T-helper 22 cell (primary cell): ENCODE results near the gene NLGN2.
"Not testable (repeated sequence)": the region's sequence is repeated elsewhere in the genome, so short reads cannot be mapped to it uniquely, and the experiment has no call there.

ENCODE experiments used
- DNase-seq: peaks from one replicate; pipeline ENCODE4 v3.0.0-alpha.2; 2020; ENCODE audit warnings: low read depth

The NLGN2 gene

DNA sequence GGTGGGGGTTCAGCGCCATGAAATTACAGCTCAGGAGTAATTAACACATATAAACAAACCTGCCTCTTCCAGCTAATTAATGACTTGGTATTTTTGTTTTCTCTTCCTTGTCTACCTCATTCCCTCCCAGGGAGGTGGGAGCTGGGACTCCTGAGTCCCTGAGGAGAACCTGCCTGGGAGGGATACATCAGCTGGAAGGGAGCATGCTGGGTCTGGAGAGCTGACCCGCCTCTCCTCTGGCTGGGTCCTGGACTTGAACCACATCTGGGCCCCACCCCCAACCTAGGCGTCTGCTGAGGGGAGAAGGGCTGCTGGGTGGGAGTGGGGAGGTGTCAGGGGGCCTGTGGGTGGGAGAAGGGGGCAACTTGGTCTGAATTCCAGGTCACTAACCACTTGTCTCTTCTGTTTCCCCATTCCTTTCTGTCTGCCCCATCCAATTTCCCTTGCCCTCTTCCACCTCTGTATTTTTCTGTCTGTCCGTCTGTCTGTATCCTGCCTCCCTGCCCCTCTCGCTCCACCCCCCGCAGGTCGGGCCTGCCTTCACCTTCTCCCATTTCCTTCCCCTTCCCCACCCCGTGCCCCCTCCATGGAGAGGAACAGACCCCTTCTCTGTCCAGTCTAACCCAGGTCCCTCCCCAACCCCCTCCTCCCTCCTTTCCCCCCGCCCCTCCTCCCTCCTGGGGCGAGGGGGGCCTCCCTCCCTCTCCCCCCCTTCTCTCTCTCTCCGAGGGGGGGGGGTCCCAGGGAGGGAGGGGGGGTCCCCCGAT lies at the start of gene NLGN2:
TSS of gene NLGN2 (plus strand) at position 361 of the 767 bp plus-strand sequence. CDS start 411 bp downstream, outside the sequence.
- DNase-seq = no peak

GRCh38 chr17:7361906-7362305 lies 45.7 kb upstream of the NLGN2 start:
- no peak for DNase-seq

GRCh38 chr17:7363311-7363710 lies 44.3 kb upstream of the NLGN2 start:
- no peak for DNase-seq

DNA sequence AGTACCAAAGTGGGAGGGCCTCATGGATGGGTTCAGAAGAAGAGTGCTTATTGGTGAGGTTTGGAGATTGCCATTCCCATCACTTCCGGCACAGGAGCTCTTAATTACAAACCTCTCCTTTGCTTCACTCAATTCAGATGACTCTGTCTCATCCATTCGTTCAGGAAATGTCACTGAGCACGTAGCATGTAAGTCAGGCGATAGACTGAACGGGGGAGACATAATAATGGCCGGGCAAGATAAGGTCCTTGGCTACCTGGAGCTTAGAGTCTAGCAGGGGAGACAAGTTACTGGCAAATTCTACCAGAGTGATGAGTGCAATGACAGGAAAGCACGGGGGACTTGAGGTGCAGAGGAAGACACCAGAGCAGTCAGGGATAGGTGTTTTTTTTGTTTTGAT lies 41.7 kb upstream of the NLGN2 start:
- not testable (repeated sequence) for DNase-seq

DNA sequence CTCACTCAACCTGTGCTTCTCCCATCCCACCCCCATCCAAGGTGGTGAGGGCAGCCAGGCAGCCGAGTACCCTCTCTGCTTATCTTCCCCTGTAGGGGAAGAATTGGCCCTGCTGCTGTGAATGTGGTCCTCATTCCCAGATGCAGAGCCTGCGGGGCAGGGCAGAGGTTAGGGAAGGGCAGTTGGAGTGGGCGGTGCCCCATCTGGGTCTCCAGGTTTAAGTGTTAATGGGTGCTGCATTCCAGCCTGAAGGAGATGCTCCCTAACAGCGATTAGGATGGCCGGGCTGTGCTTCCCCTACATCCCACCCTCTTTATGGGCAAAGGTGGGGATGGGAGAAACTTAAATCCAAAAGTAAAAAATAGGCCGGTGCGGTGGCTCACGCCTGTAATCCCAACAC lies 40.6 kb upstream of the NLGN2 start:
- DNase-seq = no peak

- DNase-seq = no peak
These were observed 39.6 kb upstream of the NLGN2 start for GRCh38 chr17:7367918-7368598.

DNA sequence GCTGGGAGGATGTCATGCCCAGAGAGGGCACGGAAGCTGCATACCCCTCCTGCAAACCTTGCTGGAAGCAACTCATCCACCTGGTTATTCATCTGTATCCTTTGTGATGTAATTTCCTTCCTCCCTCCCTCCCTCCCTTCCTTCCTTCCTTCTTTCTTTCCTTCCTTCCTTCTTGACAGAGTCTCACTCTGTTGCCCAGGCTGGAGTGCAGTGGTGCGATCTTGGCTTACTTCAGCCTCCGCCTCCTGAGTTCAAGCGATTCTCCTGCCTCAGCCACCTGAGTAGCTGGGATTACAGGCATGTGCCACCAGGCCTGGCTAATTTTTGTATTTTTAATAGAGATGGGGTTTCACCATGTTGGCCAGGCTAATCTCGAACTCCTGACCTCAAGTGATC lies 39.0 kb upstream of the NLGN2 start:
- not testable (repeated sequence) for DNase-seq

DNA sequence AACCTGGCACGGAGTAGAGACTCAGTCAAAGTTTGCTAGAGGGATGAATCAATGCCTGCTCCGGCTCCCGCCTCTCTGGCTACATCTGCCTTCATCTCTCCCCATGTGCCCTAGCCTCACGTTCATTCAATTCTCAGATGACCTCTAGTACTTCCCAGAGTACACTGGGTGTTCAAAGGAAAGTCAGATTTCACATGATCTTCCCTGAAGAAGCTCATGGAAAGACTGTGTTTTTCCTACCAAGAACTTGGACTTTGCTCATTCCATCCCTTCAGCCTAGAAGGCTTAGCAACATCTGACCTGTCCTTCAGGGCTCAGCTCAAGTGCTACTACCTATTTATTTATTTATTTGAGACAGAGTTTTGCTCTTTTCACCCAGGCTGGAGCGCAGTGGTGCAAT lies 37.8 kb upstream of the NLGN2 start:
- no peak for DNase-seq

DNA sequence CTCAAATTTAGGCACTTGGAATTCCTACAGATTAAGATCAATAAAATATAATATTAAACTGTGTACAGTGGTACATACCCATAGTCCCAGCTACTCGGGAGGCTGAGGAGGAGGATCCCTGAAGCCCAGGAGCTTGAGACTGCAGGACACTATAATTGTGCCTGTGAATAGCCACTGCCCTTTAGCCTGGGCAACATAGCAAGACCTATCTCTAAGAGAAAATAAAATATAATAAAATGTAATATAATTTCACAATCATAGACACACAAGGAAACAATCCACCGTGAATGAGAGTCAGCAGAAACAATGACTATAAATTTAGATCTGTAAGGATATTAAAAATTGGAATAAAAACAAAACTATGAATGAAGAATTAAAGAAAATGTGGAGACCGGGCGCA lies 36.8 kb upstream of the NLGN2 start:
- no peak for DNase-seq

DNA sequence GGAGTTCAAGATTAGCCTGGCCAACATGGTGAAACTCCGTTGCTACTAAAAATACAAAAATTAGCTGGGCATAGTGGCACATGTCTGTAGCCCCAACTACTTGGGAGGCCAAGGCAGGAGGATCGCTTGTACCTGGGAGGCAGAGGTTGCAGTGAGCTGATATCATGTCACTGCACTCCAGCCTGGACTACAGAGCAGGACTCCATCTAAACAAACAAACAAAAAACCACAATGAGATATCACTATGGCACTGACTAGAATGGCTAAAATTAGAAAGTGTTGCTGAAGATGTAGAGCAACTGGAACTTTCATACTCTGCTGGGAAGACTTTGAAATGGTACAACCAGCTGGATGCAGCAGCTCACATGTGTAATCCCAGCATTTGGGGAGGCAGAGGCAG lies 33.3 kb upstream of the NLGN2 start:
- DNase-seq = no peak

GRCh38 chr17:7379134-7379533 lies 28.5 kb upstream of the NLGN2 start:
- DNase-seq = no peak

- no peak for DNase-seq
These were observed 27.3 kb upstream of the NLGN2 start for GRCh38 chr17:7380321-7380720.

- no peak for DNase-seq
These were observed 26.6 kb upstream of the NLGN2 start, which contains the start of gene TNK1 for GRCh38 chr17:7380855-7381683. Gene TNK1, plus strand, starts transcription at chr17:7381089. Its CDS starts 1,838 bp downstream, at chr17:7382927.

- DNase-seq = no peak
These were observed 24.7 kb upstream of the NLGN2 start for GRCh38 chr17:7382901-7383300.

DNA sequence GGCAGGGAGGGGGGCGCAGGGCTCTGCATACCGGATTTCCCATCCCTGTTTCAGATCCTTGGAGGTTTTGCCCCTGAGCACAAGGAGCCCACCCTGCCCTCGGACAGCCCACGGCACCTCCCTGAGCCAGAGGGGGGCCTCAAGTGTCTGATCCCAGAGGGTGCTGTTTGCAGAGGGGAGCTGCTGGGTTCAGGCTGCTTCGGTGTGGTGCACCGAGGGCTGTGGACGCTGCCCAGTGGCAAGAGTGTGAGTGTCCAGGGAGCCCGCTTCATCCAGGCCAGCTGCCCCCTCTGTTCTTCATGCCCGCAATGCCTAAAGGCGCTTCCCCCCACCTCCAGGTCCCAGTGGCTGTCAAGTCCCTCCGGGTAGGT lies 24.3 kb upstream of the NLGN2 start:
- no peak for DNase-seq

DNA sequence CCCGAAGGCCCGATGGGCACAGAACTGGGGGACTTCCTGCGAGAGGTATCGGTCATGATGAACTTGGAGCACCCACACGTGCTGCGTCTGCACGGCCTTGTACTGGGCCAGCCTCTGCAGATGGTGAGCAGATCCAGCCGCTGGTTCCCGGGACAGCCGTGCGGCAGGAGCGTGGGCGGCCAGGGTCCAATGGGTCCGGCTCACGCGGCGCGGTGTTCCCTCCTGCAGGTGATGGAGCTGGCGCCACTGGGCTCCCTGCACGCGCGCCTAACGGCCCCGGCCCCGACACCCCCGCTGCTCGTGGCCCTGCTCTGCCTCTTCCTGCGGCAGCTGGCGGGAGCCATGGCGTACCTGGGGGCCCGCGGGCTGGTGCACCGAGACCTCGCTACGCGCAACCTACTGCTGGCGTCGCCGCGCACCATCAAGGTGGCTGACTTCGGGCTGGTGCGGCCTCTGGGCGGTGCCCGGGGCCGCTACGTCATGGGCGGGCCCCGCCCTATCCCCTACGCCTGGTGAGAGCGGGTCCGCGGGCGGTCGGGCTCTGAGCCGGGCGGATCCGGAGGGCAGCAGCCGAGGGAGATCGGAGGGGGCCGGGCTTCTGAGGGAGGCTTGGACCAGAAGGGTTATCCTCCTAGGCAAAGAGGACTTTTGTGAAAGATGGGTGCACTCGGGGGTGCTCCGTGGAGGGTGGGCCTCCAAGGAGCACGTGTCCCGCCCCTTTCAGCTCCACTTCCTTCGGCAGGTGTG lies 23.7 kb upstream of the NLGN2 start:
- peak; percentile 70 for DNase-seq

GRCh38 chr17:7384489-7385081 lies 23.1 kb upstream of the NLGN2 start:
- no peak for DNase-seq

DNA sequence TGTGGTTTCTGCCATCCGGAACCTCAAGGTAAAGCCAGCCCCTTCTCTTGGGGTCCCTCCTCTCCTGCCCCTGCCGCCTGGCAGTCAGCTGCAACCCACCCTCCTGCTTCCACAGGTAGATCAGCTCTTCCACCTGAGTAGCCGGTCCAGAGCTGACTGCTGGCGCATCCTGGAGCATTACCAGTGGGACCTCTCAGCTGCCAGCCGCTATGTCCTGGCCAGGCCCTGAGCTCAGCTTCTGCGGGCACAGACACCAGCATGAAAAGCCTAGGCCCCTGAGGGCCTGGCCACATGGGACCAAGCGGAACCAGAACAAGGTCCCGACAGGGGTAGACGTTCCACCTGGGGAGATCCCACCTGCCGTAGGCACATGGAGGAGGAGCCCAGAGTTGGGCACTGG lies 18.8 kb upstream of the NLGN2 start:
- DNase-seq = no peak

DNA sequence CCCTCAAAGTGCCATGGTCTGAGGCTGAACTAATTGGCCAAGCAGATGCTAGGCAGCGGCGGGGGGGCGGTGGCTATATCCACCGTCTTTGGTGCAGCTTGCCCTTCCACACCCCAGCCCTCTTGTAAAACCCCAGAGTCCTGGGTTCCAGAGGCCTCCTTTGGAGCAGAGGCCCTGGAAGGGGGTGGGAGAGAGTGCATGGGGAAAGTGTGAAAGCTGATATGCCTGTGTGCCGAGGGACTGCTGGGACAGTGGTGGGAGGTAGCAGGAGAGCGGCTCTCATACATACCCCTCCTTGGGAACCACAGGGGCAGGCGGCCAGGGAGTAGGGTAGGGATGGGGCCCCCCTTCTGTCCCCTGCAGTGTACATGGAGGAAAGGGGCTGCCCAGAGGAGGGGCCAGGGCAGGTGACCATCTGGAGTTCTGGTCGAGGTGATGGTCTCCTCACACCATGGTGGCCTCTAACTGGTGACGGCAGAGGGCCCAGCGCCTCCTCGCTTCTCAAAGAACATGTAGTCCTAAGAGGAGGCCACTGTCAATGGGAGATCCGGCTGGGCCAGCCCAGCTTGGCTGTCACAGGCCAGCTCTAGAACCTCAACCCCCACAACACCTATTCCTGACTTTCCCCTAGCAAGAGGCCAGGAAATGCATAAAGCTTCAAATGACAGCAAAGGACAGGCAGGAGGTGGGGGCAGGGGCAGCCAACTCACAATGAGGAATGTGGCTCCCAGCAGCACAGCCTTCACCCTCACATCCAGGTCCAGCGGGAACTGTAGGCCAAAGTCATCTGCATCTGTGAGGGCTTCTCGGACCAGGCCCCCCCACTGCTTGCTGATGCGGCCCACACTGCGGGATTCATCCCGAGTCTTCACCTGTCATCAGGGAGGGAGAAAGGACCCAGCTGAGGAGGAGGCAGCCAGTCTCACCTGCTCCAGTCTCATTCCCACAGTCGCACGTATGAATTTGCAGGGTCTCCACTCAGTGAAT lies 17.4 kb upstream of the NLGN2 start:
- DNase-seq = no peak

DNA sequence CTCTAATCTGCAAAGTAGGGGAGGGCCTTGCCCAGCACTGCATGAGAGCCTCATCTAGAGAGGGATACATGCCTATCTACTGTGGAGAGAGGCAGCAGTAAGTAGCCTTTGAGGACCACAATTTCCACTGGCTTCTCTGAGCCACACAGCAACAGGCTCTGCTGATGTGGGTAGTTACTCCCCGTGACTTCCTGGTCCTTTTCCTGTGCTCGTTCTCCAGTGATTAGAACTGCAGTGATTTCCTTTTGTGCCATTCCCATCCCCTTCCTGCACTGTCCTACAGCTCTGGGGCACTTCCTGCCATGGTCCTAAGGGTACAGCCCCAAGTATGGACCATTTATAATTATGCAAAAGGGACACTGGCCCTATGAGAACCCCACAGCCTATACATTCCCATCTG lies 16.3 kb upstream of the NLGN2 start:
- no peak for DNase-seq
